Stimulated activated CD4-positive, alpha-beta T cell treated with anti-CD3 and anti-CD28 coated beads, Interleukin-4, amount 100 ng/mL, for 1 hour (primary cell): ENCODE results near the gene GMPR.
"Not testable (repeated sequence)": the region's sequence is repeated elsewhere in the genome, so short reads cannot be mapped to it uniquely, and the experiment has no call there.

Source experiments
- DNase-seq: peaks from one replicate; pipeline ENCODE4 v3.0.0-alpha.2; 2020

Gene GMPR

GRCh38 chr6:16226117-16227047 is 12.0 kb upstream of the GMPR start:
- DNase-seq = not testable (repeated sequence)

GRCh38 chr6:16227048-16227562 is 11.3 kb upstream of the GMPR start:
- no peak for DNase-seq

DNA sequence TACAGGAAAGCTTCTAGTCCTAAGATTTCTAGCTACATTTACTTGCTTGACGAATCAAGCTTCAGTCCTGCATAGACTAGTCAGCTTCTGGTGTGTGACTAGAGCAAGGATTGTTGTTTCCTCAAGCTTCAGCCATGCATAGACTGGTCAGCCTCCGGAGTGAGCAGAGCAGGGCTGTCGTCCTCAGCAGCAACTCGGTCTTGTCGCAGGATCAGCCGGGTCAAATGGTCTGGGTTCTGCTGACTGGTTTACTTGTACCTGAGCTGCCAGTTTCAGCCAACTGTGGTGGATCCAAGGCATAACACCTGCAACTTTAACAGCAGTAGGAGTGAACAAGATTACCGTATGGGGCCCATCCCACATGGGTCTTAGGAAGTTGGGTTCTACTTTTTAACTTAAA is 10.8 kb upstream of the GMPR start:
- DNase-seq = no peak

GRCh38 chr6:16228043-16228442 is 10.3 kb upstream of the GMPR start:
- no peak for DNase-seq

- DNase-seq = no peak
Measured at GRCh38 chr6:16228709-16229665, 9.4 kb upstream of the GMPR start.

DNA sequence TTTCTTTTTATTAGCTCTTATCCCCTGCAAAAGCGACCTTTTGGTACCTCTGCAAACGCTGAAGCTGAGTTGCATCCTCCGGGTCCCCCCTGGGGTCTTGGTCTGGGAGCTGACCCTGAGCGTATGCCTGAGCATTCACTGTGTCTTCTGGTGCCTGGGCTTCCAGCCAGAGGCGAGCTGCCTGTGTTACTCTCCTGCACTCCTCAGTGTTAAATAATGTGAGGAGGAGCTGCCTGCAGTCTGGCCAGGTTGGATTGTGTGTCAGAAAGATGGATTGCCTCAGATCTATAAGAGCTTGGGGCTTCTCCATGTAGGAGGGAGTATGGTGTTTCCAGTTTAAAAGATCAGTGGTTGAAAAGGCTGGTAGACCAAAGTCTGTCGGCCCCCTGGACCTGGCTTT is 8.7 kb upstream of the GMPR start:
- DNase-seq = no peak

DNA sequence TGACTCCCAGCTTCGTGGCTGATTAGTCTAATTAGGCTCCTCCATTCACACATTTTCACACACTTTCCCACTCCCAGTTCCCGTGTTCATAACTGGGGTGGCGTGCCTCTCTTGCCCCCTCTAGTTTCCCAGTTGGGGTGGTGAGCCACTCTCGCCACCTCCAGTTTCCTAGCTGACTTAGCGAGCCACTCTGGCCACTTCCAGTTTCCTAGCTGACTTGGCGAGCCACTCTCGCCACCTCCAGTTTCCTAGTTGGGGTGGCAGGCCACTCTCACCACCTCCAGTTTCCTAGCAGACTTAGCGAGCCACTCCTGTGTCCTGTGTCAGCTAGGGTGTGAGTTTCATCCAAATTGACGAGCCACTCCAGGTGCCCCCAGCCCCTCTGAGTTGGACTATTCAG is 7.4 kb upstream of the GMPR start:
- no peak for DNase-seq

GRCh38 chr6:16232086-16232485 is 6.3 kb upstream of the GMPR start:
- DNase-seq = no peak

DNA sequence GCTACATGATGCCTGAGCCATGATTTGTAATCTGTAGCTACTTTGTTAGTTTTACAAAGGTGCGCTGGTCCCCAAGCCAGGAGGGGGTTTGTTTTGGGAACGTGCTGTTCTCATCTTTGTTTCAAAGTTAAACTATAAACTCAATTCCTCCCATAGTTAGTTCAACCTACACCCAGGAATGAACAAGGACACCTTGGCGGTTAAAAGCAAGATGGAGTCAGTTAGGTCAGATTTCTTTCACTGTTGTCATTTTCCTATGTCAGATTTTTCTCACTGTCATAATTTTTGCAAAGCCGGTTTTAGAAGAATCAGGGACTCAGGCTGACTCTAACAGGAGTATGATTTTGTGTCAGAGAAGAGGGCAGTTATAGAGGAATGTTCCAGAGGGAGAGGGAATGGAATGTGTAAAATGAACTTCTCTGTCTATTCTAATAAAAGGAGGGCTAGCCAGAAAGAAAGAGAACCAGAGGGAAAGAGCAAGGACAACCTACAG is 2.3 kb upstream of the GMPR start:
- DNase-seq = no peak

DNA sequence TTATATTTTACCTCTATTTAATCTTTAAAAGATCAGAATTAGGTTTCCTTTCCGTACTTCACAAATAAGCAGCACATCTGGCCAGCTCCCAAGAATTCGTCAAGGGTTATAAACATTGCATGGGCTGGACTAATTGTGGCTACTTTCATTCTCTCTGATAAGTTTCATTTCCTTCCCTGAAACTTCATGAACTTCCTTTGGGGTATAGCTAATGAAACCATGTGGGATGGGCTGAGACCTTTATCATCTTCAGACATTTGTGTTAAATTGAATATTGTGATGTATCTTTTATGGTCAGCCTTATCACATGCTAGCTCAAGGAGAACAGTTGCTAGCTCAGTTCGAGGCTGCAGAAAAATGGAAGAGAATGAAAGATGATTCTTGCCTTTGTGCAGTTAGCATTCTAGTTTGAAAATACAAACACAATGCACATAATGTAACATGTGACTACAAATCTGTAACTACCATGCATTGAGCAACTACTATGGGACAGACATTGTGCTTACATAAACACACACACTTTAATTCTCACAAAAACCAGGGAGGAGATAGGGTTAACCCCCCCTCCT is 1.7 kb upstream of the GMPR start:
- DNase-seq = no peak

- no peak for DNase-seq
Measured at GRCh38 chr6:16237242-16237641, 1.1 kb upstream of the GMPR start.

DNA sequence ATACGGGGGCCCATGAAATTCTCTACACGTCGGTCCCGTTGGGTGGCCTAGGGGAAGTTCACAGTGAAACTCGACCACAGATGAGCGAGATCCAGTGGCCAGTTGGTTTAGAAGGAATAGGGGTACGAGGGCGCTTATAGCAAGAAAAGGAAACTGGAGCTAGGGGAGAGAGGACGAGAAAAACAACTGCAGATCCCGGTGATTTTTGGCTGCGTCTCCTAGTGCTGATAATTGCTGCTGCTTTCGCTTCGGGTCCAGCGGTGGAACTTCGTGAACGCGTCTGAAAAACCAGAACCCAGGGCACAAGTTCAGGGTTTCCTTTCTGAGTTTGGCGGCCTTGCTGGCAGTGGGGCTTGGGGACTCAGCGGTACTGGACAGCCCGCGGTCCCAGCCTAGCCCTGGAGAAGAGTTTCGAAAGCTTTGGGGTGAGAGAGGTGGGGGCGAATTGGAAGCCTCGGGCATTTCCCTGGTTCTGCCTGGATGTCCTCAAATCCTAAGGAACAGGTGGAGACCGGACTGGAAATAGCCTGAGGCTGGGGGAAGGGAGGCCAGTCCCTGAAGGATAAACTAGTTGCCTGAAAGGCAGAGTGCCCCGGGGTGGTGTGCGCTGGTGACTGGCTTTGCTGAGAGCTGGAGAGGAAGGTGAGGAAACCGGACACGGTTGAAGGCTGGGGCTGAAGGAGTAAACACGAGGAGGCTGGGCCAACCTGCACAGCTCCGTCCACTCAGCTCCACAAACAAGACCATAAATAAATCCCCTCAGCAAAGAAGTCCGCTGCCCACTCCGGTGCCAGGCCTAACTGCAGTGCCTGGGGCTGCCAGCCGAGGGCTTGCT is 793 bp downstream of the GMPR start:
- DNase-seq = peak; percentile 10

DNA sequence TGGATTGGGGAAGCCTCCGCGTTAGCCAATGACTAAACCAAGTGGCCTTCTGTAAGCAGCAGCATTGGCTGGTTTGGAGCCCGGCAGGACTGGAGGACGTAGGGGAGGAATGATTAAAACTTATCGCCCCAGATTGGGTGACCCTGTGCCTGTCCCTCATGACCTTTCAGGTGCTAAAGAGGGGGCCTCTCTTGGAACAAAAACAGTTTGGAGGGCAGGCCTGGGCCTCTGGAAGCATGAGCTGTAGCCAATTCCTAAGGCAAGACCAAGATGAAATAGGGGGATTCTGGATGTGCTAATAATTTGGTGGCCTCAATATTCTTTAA is 1.4 kb downstream of the GMPR start:
- DNase-seq = no peak

- no peak for DNase-seq
Measured at GRCh38 chr6:16240589-16241320, 2.4 kb downstream of the GMPR start.

DNA sequence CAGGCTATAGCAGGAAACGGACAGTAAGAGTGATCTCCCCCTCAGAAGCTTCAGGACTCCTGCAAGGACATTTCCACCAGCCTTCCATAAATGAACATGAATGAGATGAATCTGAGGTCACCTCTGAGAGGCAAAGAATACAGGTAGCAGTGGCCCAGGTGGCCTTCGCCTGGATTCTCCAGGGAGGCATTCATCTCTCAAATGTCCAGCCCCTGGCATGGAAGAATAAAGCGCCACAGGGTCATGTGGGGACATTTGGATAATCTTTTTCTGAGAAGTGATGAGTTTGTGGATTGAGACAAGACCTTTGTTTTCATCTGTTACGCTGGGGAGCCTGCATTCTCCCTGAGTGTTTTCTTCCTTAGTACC is 2.9 kb downstream of the GMPR start:
- DNase-seq = no peak

- no peak for DNase-seq
Measured at GRCh38 chr6:16243055-16243454, 4.7 kb downstream of the GMPR start.

DNA sequence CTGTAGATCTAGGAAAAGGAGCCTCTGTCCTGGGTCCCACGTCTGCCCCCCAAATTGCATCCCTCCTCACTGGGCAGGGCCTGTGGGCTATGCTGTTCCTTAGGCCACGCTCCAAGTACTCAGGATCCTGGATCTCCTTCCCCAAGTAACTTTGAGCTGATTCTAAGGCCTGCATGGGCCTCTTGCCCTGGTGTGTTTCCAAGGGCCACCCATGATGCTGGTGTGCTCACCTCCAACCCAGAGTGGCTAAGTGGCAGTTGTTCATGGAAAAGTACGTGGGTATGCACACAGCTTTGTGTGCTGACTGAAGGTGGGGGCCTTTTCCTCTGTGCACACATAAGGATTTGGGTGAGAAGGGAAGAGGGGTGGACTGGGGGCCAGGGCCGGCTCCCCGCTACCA is 5.3 kb downstream of the GMPR start:
- no peak for DNase-seq

DNA sequence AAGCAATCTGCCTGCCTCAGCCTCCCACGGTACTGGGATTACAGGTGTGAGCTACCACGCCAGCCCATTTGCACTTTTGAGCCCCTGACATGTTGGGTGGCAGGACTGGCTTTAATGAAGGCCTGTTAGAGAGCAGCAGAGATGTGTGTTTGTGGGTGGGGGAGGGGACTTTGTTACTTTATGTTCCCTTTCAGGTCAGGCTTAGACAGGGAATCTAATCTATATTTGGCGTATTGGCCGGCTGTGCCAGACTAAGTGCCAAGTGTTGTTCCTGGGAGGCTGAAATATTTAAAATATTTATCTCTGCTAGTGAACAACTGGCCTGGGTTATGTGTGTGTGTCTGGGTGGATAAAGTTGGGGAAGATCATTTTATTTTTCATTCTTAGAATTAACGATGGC is 6.1 kb downstream of the GMPR start:
- DNase-seq = no peak

- no peak for DNase-seq
Measured at GRCh38 chr6:16244869-16245451, 6.6 kb downstream of the GMPR start.

- no peak for DNase-seq
Measured at GRCh38 chr6:16248271-16248853, 10.0 kb downstream of the GMPR start.

- no peak for DNase-seq
Measured at GRCh38 chr6:16249971-16250370, 11.6 kb downstream of the GMPR start.
